HEK293 (cell line): ENCODE data around the gene MDP1.
"Not testable (repeated sequence)": the region's sequence is repeated elsewhere in the genome, so short reads cannot be mapped to it uniquely, and the experiment has no call there.

Experiments used
- CTCF ChIA-PET: fragments of 350-600 bp; formaldehyde crosslinking; extraction: SDS; loops from one replicate; lab custom pipeline; 2021; ENCODE audit warnings: antibody characterized with exemption; lab: Yijun Ruan, JAX
- POLR2A ChIA-PET: fragments of 300-600 bp; formaldehyde crosslinking; extraction: SDS; loops from one replicate; lab custom pipeline; 2020; ENCODE audit warnings: antibody characterized with exemption, inconsistent platforms; lab: Yijun Ruan, JAX
- H3K27ac ChIP-seq: fragments of 200-500 bp; sonication (Bioruptor generic); 2 replicates; pipeline ENCODE4 v1.5.1; 2014; ENCODE audit warnings: low read depth, low read length, control low read depth, inconsistent platforms; ENCODE audit errors: extremely low read depth
- H3K36me3 ChIP-seq, 2 experiments: fragments of 200-500 bp in 1 of 2; sonication (Bioruptor generic) in 1 of 2; 1 replicate in 1 of 2; 2 replicates in 1 of 2; pipeline ENCODE4 v1.5.1; 2014 to 2017; ENCODE audit warnings: inconsistent platforms in 2 of 2, low read length in 2 of 2; ENCODE audit not compliant: control insufficient read depth in 2 of 2, insufficient read depth in 1 of 2
- H3K4me1 ChIP-seq: fragments of 200-500 bp; sonication (Bioruptor generic); 2 replicates; pipeline ENCODE4 v1.5.1; 2014; ENCODE audit warnings: mild to moderate bottlenecking, low read length, inconsistent platforms; ENCODE audit not compliant: control insufficient read depth, insufficient read depth
- H3K4me3 ChIP-seq: 2 replicates; pipeline ENCODE4 v1.5.1; 2011; ENCODE audit warnings: low read depth, mild to moderate bottlenecking, control low read depth, low read length, moderate library complexity
- H3K9me3 ChIP-seq: fragments of 200-500 bp; sonication (Bioruptor generic); 2 replicates; pipeline ENCODE4 v1.5.1; 2014; ENCODE audit warnings: low read depth, low read length, inconsistent platforms; ENCODE audit not compliant: control insufficient read depth, insufficient read depth
- KLF1 ChIP-seq: fragments of 450-650 bp; formaldehyde crosslinking; IDR thresholded peaks from 2 replicates; pipeline ENCODE4 v1.5.1; 2016; ENCODE audit warnings: missing biosample characterization, missing genetic modification characterization
- SALL2 ChIP-seq: fragments of 450-650 bp; formaldehyde crosslinking; IDR thresholded peaks from 2 replicates; pipeline ENCODE4 v1.5.0; 2017; ENCODE audit warnings: missing biosample characterization, mild to moderate bottlenecking, missing genetic modification characterization, borderline replicate concordance
- ZFP69B ChIP-seq: fragments of 450-650 bp; formaldehyde crosslinking; IDR thresholded peaks from 2 replicates; pipeline ENCODE4 v1.5.1; 2016; ENCODE audit warnings: missing biosample characterization, missing genetic modification characterization
- ZNF175 ChIP-seq: fragments of 450-650 bp; formaldehyde crosslinking; IDR thresholded peaks from 2 replicates; pipeline ENCODE4 v1.5.1; 2016; ENCODE audit warnings: missing biosample characterization, missing genetic modification characterization
- ZNF221 ChIP-seq: fragments of 450-650 bp; formaldehyde crosslinking; IDR thresholded peaks from 2 replicates; pipeline ENCODE4 v1.5.1; 2017; ENCODE audit warnings: missing biosample characterization, missing genetic modification characterization, borderline replicate concordance
- ZNF26 ChIP-seq: fragments of 450-650 bp; formaldehyde crosslinking; IDR thresholded peaks from 2 replicates; pipeline ENCODE4 v1.5.1; 2016; ENCODE audit warnings: missing biosample characterization, missing genetic modification characterization
- ZNF280C ChIP-seq: fragments of 450-650 bp; formaldehyde crosslinking; IDR thresholded peaks from 2 replicates; pipeline ENCODE4 v1.5.1; 2016; ENCODE audit warnings: missing biosample characterization, missing genetic modification characterization
- ZNF311 ChIP-seq: fragments of 450-650 bp; formaldehyde crosslinking; IDR thresholded peaks from 2 replicates; pipeline ENCODE4 v1.5.1; 2017; ENCODE audit warnings: missing biosample characterization, missing genetic modification characterization, borderline replicate concordance
- ZNF335 ChIP-seq: fragments of 450-650 bp; formaldehyde crosslinking; conservative IDR thresholded peaks from 2 replicates; pipeline ENCODE4 v1.5.1; 2016; ENCODE audit warnings: missing biosample characterization, missing genetic modification characterization
- ZNF362 ChIP-seq: fragments of 450-650 bp; formaldehyde crosslinking; IDR thresholded peaks from 2 replicates; pipeline ENCODE4 v1.5.1; 2016; ENCODE audit warnings: missing biosample characterization, missing genetic modification characterization
- ZNF37A ChIP-seq: fragments of 450-650 bp; IDR thresholded peaks from 2 replicates; pipeline ENCODE4 v1.5.1; 2018; ENCODE audit warnings: missing biosample characterization, missing genetic modification characterization
- ZNF560 ChIP-seq: fragments of 450-650 bp; formaldehyde crosslinking; IDR thresholded peaks from 2 replicates; pipeline ENCODE4 v1.5.1; 2017; ENCODE audit warnings: missing biosample characterization, missing genetic modification characterization, borderline replicate concordance
- ZNF585B ChIP-seq: fragments of 450-650 bp; formaldehyde crosslinking; IDR thresholded peaks from 2 replicates; pipeline ENCODE4 v1.5.1; 2016; ENCODE audit warnings: missing biosample characterization, missing genetic modification characterization
- ZNF654 ChIP-seq: fragments of 450-650 bp; formaldehyde crosslinking; IDR thresholded peaks from 2 replicates; pipeline ENCODE4 v1.5.1; 2016; ENCODE audit warnings: low read depth, missing biosample characterization, missing genetic modification characterization
- ZNF701 ChIP-seq: fragments of 450-650 bp; formaldehyde crosslinking; IDR thresholded peaks from 2 replicates; pipeline ENCODE4 v1.5.1; 2016; ENCODE audit warnings: missing biosample characterization, missing genetic modification characterization
- ZNF76 ChIP-seq: fragments of 450-650 bp; formaldehyde crosslinking; IDR thresholded peaks from 2 replicates; pipeline ENCODE4; 2016; ENCODE audit warnings: low read depth, missing biosample characterization, missing genetic modification characterization, borderline replicate concordance
- TF ChIP-seq, protein P1 (sequence below): fragments of 450-650 bp; formaldehyde crosslinking; IDR thresholded peaks from 2 replicates; pipeline ENCODE4 v1.5.1; 2017; ENCODE audit warnings: missing biosample characterization, missing genetic modification characterization

Gene MDP1

GRCh38 chr14:24219080-24219479 is 3.2 kb upstream of the MDP1 start (continued):
- TF ChIP-seq ZNF280C (no peak), ZNF37A (tag by site-specific recombination) (no peak), ZNF26 (tag by site-specific recombination) (no peak), ZNF311 (no peak), KLF1 (tag by site-specific recombination) (no peak), ZNF221 (tag by site-specific recombination) (no peak), ZNF76 (tag by site-specific recombination) (no peak), SALL2 (no peak)

DNA sequence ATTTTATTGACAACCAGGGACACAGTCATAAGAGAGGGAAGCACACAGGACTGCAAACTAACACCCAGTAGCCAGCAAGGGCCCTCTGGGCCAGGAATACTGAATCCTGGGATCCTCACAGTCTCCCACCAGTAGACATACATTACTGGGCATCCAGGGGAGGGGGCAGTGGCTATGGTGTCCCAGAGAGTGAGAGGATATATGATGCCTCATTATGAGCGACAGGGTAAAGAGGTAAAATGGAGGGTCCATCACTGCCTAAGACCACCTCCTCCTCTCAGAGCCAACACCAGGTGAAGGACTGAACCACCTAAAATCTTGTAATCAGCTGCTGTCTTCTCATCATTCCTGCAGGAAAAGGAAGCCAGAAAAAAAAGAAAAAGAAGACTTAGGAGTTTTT is 1.0 kb upstream of the MDP1 start:
- CTCF ChIA-PET: interaction anchor here (1.1 to 1.6 kb wide), 2 partner anchors 9 to 11 kb away, joined by 4 to 7 read pairs; no protein-coding TSS in a partner anchor

GRCh38 chr14:24216345-24216699 is 456 bp upstream of the MDP1 start:
- peaks cover 3 to 28% of the 10 kb centered on the region in 2 experiments; a peak in 2 of 3 replicates for H3K36me3 ChIP-seq
- H3K9me3 ChIP-seq: no peaks in the 10 kb centered on the region
- H3K4me1 ChIP-seq: no peaks in the 10 kb centered on the region
- peak overlapping the region; percentile 11; the same call in 1 of the 2 replicates for H3K4me3 ChIP-seq
- POLR2A ChIA-PET: interaction anchor here (0.6 to 4.3 kb wide), 13 partner anchors 21 to 219 kb away, joined by 3 to 43 read pairs (median 3); partner anchors contain the start of genes DCAF11, DHRS1, EMC9 and IPO4
- CTCF ChIA-PET: interaction anchor here (0.5 to 1.6 kb wide), 9 partner anchors 9 to 214 kb away, joined by 3 to 7 read pairs (median 4); partner anchors contain the start of genes KHNYN and TSSK4
- H3K27ac ChIP-seq: no peak overlapping the region
- TF ChIP-seq, protein P1, sequence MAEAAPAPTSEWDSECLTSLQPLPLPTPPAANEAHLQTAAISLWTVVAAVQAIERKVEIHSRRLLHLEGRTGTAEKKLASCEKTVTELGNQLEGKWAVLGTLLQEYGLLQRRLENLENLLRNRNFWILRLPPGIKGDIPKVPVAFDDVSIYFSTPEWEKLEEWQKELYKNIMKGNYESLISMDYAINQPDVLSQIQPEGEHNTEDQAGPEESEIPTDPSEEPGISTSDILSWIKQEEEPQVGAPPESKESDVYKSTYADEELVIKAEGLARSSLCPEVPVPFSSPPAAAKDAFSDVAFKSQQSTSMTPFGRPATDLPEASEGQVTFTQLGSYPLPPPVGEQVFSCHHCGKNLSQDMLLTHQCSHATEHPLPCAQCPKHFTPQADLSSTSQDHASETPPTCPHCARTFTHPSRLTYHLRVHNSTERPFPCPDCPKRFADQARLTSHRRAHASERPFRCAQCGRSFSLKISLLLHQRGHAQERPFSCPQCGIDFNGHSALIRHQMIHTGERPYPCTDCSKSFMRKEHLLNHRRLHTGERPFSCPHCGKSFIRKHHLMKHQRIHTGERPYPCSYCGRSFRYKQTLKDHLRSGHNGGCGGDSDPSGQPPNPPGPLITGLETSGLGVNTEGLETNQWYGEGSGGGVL (tag by site-specific recombination): no peak
- TF ChIP-seq ZNF175 (tag by site-specific recombination) (no peak), ZNF701 (tag by site-specific recombination) (no peak), ZNF585B (tag by site-specific recombination) (no peak), ZNF335 (tag by site-specific recombination) (no peak), ZFP69B (tag by site-specific recombination) (no peak), ZNF560 (tag by site-specific recombination) (no peak), ZNF654 (tag by site-specific recombination) (no peak), ZNF362 (no peak)

More for the DNA sequence above, 1.0 kb upstream of the MDP1 start:
- H3K4me1 ChIP-seq, H3K4me3 ChIP-seq, H3K27ac ChIP-seq, H3K9me3 ChIP-seq, POLR2A ChIA-PET: not testable (repeated sequence)
- peaks cover 3 to 23% of the 10 kb centered on the region in 2 experiments; a peak in 2 of 3 replicates for H3K36me3 ChIP-seq
